Testis (tissue), 3 donors: ENCODE data around the gene UBE2L3. TPM values are rescaled to one million over a fixed set of nuclear protein-coding genes. Genes with fewer than 3 reads are reported as not detected.
"Not testable (repeated sequence)": the region's sequence is repeated elsewhere in the genome, so short reads cannot be mapped to it uniquely, and the experiment has no call there.

Experiments used
- DNase-seq: peaks from one replicate; pipeline ENCODE4 v3.0.0-alpha.2; 2019
- H3K27ac ChIP-seq, 2 donors: fragments of 200-600 bp; sonication (generic); one replicate each; pipeline ENCODE4 v1.5.1; 2019
- H3K27me3 ChIP-seq: fragments of 200-600 bp; sonication (generic); one replicate; pipeline ENCODE4 v1.5.1; 2019
- H3K36me3 ChIP-seq: fragments of 200-600 bp; sonication (generic); one replicate; pipeline ENCODE4 v1.5.1; 2017; ENCODE audit warnings: low read depth; ENCODE audit errors: missing control alignments
- H3K4me1 ChIP-seq: fragments of 200-600 bp; sonication (generic); one replicate; pipeline ENCODE4 v1.5.1; 2019
- H3K4me3 ChIP-seq, 2 donors: fragments of 200-600 bp; sonication (generic); one replicate each; pipeline ENCODE4 v1.5.1; 2017 to 2019
- H3K9me3 ChIP-seq: fragments of 200-600 bp; sonication (generic); one replicate; pipeline ENCODE4 v1.5.1; 2017
- POLR2A ChIP-seq: fragments of 450-650 bp; IDR thresholded peaks from one replicate; pipeline ENCODE4 v1.6.1; 2017; ENCODE audit warnings: antibody characterized with exemption, mild to moderate bottlenecking, moderate library complexity
- WGBS, 2 donors: methylation state at CpG; one replicate each; pipeline ENCODE4 v1.1.5; 2018; 5-methylcytosine and 5-hydroxymethylcytosine counted together
- intact Hi-C: fragments of 100-400 bp; cut with DNase I; formaldehyde crosslinking; loops from one replicate; pipeline ENCODE4 v1.15.1; 2023; ENCODE audit warnings: low total_unique reads
- polyA plus RNA-seq: library from polyadenylated mRNA; stranded (reverse); fragments of 350-450 nt; fragmentation: Illumina TruSeq; extraction: RNeasy Lipid Tissue Mini Kit (QIAGEN cat#74804); gene quantifications from one replicate; pipeline ENCODE4 v1.2.3, GENCODE V29; 2014; ENCODE audit warnings: low read depth, low replicate concordance; ENCODE audit not compliant: insufficient read depth
- total RNA-seq, 2 donors: library from RNA; depleted of rRNA; stranded (reverse); fragments of >200 nt; gene quantifications; one replicate each; pipeline ENCODE4 v1.2.3, GENCODE V29; 2016
- TF ChIP-seq, protein P1 (sequence below), 3 experiments: fragments of 450-650 bp in 2 of 3; fragments of 200-600 bp in 1 of 3; sonication (generic) in 1 of 3; IDR thresholded peaks; one replicate each; pipeline ENCODE4 v1.5.1; 2016 to 2019; ENCODE audit warnings: antibody characterized with exemption in 3 of 3, mild to moderate bottlenecking in 2 of 3, moderate library complexity in 1 of 3

UBE2L3 gene
- total and polyA plus RNA-seq, 3 donors from 2014 or later: 61.4 to 66.8 (median 63.3) TPM

DNA sequence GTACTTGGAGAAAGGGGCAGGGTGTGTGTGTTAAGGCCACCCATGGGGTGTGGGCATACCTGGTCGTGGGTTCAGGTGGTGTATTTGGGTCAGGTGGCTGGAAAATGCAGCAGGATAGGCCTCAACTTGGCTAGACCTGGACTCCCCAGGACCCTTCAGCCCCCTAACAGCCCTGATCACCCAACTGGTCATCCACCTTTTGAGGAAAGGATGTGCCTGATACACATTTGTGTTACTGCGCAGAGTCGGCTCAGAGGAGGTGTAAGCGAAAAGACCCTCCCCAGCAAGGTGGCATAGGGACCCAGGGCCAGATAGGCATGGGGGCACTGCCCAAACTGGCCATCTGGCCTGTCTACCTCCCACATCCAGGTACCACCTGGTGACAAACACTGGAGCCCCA lies 16.2 kb upstream of the UBE2L3 start, which contains the start of gene RIMBP3C:
RIMBP3C (minus strand) TSS at position 101 of the 400 bp plus-strand sequence. CDS start 485 bp downstream, outside the sequence.
- H3K27me3 ChIP-seq, H3K4me3 ChIP-seq, H3K9me3 ChIP-seq, H3K27ac ChIP-seq, intact Hi-C loops, DNase-seq, H3K36me3 ChIP-seq, H3K4me1 ChIP-seq: not testable (repeated sequence)
- no CpG with 5 or more reads among the region's 4 CpGs for WGBS, 2 donors

DNA sequence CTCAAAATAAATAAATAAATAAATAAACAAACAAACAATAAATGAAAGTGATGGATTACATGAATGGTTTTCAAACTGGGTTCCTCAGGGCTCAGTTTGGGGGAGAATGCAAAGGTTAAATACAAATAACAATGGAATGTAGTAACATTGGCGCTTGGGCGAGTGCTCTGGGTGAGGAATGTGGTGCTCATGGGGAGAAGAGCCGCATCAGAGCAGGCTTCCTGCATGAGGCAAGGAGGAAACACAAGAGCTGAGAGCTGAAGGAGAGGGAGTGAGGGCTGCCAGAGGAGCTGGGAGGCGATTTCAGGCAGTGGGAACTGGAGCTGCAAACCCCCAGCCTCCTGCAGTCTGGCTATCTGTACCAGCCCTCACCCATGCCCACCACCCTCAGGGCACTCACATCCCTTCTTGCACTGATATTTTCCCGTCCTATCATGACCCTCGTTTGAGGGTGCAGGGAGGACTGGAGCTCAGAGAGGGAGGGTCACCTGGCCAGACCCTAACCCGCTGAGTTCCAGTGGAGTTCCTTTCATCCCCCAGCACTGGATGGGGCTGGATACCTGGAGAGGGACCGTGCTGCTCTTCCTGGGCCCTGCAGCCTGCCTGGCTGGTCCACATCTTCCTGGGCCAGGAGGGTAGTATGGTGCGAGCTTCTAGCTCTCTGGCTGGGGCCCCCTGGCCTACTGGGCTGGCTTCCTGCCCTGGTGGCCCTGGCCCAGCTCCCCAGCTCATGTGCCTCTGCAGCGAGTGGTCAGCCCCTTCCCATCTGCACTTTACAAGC lies 8.0 kb upstream of the UBE2L3 start:
- H3K27ac ChIP-seq, H3K4me1 ChIP-seq, H3K9me3 ChIP-seq, H3K36me3 ChIP-seq, DNase-seq, intact Hi-C loops, H3K27me3 ChIP-seq, H3K4me3 ChIP-seq: not testable (repeated sequence)
- 63 to 80% methylated on average over 1 to 3 of the region's 10 CpGs for WGBS, 2 donors

DNA sequence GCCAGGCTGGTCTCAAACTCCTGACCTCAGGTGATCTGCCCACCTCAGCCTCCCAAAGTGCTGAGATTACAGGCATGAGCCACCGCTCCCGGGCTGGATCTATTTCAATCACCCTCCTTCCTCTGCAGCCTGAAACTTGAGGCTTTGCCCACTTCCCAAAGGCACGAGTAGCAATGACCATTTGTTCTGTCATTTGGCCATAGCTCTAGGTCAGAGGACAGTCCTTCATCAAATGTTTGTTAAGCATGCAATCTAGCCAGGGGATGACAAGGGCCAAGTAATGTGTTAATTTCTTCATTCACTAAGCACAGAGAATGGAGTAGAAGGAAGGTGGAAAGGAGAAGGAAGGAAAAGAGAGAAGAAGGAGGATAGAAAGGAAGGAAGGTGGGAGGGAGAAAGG lies 6.9 kb upstream of the UBE2L3 start:
- H3K36me3 ChIP-seq, H3K4me3 ChIP-seq, H3K9me3 ChIP-seq, H3K27me3 ChIP-seq, DNase-seq, intact Hi-C loops, H3K4me1 ChIP-seq, H3K27ac ChIP-seq: not testable (repeated sequence)
- WGBS, 2 donors: 26 to 67% methylated on average over 1 of the region's 3 CpGs

DNA sequence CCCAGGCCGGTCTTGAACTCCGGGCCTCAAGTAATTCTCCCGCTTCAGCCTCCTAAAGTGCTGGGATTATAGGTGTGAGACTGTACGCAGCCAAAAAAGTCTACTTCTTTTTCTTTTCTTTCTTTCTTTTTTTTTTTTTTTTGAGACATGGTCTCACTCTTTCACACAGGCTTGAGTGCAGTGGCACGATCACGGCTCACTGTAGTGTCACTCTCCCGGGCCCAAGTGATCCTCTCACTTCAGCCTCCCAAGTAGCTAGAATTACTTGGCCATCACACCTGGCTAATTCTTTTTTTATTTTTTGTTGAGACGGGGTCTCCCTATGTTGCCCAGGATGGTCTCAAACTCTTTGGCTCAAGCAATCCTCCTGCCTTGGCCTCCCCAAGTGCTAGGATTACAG lies 3.6 kb upstream of the UBE2L3 start:
- no peaks in the 10 kb centered on the region for H3K27me3 ChIP-seq
- no peak for DNase-seq
- H3K36me3 ChIP-seq: no peaks in the 10 kb centered on the region
- intact Hi-C loops: no loop called here
- no peak overlapping the region for H3K27ac ChIP-seq
- 89 to 96% methylated on average over 8 of the region's 8 CpGs for WGBS, 2 donors
- no peak for TF ChIP-seq POLR2A
- TF ChIP-seq, protein P1, sequence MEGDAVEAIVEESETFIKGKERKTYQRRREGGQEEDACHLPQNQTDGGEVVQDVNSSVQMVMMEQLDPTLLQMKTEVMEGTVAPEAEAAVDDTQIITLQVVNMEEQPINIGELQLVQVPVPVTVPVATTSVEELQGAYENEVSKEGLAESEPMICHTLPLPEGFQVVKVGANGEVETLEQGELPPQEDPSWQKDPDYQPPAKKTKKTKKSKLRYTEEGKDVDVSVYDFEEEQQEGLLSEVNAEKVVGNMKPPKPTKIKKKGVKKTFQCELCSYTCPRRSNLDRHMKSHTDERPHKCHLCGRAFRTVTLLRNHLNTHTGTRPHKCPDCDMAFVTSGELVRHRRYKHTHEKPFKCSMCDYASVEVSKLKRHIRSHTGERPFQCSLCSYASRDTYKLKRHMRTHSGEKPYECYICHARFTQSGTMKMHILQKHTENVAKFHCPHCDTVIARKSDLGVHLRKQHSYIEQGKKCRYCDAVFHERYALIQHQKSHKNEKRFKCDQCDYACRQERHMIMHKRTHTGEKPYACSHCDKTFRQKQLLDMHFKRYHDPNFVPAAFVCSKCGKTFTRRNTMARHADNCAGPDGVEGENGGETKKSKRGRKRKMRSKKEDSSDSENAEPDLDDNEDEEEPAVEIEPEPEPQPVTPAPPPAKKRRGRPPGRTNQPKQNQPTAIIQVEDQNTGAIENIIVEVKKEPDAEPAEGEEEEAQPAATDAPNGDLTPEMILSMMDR (IDR thresholded peaks at IDR 0.05): no peak
- H3K4me1 ChIP-seq: peaks cover 3% of the 10 kb centered on the region
- no peak overlapping the region for H3K4me3 ChIP-seq
- no peaks in the 10 kb centered on the region for H3K9me3 ChIP-seq

DNA sequence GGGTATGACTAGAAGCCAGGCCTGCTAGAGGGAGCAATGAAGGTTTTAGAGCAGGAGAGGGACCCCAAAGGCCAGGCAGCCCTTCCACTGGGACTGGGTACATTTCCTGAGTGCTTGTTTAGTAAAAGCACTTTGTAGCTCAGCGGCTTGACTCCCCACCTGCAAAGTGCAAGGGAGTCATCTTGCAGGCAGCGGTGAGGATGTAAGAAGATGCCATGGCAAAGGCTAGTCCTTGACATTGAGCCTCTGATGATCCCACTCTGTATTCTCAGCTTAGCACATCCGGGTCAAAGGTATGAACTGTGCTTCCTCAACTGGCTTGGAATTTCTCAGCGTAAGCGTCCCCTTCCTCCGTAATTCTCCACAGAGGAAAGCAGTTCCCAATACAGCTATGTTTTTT lies 3.1 kb upstream of the UBE2L3 start:
- Histone ChIP-seq H3K9me3 (no peaks in the 10 kb centered on the region), H3K27me3 (no peaks in the 10 kb centered on the region), H3K4me3 (no peak overlapping the region), H3K27ac (no peak overlapping the region), H3K36me3 (no peaks in the 10 kb centered on the region), H3K4me1 (peaks cover 8% of the 10 kb centered on the region)
- 85 to 89% methylated on average over 6 of the region's 6 CpGs for WGBS, 2 donors
- DNase-seq: no peak
- intact Hi-C loops: no loop called here
- TF ChIP-seq POLR2A: no peak
- TF ChIP-seq, protein P1 (IDR thresholded peaks at IDR 0.05): no peak

DNA sequence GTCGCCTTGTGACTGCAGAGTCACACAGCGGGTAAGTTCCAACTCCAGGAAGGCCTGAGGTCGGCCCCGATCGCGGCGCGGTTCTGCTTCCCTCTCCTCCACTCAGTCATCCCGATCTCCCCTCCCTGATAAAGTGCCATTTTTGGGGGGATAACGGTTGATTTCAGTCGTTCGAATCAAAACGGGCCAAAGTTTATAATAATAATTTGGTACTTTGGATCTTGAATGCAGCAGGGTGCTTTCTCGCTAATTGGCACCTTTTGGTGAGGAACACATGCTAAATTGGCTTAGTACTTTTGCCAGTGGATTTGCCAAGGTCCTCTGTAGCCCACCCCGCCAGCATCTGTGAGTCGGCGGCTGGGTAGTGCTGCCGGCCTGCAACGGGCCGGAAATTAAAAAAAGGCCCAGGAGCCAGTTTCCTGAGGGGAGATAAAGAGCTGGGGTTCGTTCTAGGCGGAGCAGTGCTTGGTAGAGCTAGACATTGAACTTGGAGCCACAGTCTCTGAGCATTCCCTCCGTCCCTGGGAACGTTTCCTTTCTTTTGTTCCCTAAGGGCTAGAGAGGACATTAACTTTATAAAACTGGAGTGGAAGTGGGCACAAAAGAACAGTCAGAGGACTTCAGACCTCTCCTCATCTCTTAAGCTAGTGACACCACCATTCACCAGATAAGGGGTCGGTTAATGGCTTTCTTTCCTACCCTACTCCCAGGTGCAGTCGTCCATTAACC lies 997 bp downstream of the UBE2L3 start:
- Histone ChIP-seq H3K27me3 (no peaks in the 10 kb centered on the region), H3K4me3 (peak overlapping the region; percentile 93 to 94), H3K27ac (peak overlapping the region; percentile 96 to 97), H3K4me1 (peaks cover 24% of the 10 kb centered on the region), H3K36me3 (no peaks in the 10 kb centered on the region), H3K9me3 (no peaks in the 10 kb centered on the region)
- whole genome bisulfite sequencing, 2 donors: 1 to 2% methylated on average over 25 to 26 of the region's 26 CpGs
- intact Hi-C loops: no loop called here
- peak; percentile 38 for DNase-seq
- TF ChIP-seq POLR2A: no peak
- TF ChIP-seq, protein P1 (IDR thresholded peaks at IDR 0.05): no peak

DNA sequence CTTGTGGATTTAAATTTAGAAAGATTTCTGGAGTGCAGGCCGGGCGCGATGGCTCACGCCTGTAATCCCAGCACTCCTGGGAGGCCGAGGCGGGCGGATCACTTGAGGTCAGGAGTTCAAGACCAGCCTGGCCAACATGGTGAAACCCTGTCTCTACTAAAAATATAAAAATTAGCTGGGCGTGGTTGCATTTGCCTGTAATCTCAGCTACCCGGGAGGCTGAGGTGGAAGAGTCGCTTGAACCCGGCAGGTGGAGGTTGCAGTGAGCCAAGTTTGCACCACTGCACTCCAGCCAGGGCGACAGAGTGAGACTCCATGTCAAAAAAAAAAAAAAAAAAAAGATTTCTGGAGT lies 1.5 kb downstream of the UBE2L3 start:
- H3K36me3 ChIP-seq, H3K9me3 ChIP-seq, DNase-seq, H3K27me3 ChIP-seq, intact Hi-C loops: not testable (repeated sequence)
- Histone ChIP-seq H3K27ac (peak overlapping the region in 1 of 2 donors; percentile 96), H3K4me1 (peaks cover 24% of the 10 kb centered on the region), H3K4me3 (peak overlapping the region in 1 of 2 donors; percentile 93)
- WGBS, 2 donors: 22 to 27% methylated on average over 12 of the region's 12 CpGs
